GM12892 (cell line): Measurements from ENCODE around the gene CYBA.

Source experiments
- POLR2A ChIP-seq: IDR thresholded peaks from 2 replicates; pipeline ENCODE4 v1.6.1; 2011; ENCODE audit warnings: low read depth, low read length, control low read depth
- POLR2AphosphoS5 ChIP-seq: IDR thresholded peaks from 2 replicates; pipeline ENCODE4 v1.6.1; 2011; ENCODE audit warnings: low read depth, low read length, control low read depth

DNA sequence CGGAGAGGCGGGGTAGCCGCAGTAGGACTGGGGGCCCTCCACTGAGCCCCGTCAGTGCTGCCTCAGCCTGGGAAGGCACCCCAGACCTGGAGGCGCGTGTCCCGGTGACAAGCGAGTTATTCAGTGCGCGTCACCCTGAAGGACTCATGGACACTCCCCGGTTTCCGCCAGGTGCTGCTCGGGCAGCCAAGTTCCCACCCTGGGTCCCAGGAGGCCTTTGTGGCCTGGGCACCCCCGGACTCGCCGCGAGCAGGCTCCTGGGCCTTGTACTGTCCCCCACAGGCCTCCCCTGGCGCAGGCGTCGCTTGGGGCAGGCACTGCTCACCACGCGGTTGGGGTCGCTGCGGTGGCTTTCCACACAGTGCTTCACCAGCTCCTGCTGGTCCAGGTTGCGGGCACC is 47.8 kb upstream of the CYBA start:
- no peak for TF ChIP-seq POLR2AphosphoS5
- no peak for TF ChIP-seq POLR2A
